SKM-1 treated with dmso at 0.1 percent for 144 hours (cell line): Measurements from ENCODE around the gene TNPO2.

Experiments
- DNase-seq: peaks from one replicate; lab custom pipeline; 2025; ENCODE audit not compliant: unreplicated experiment; lab: John Stamatoyannopoulos, UW

Gene TNPO2

GRCh38 chr19:12652219-12652618, 71.5 kb downstream of the TNPO2 start:
- DNase-seq = no peak

GRCh38 chr19:12649941-12650340, 73.8 kb downstream of the TNPO2 start:
- DNase-seq = no peak
